ENCODE results near the gene TPPP3. TPM values are rescaled to one million over a fixed set of nuclear protein-coding genes. Genes with fewer than 3 reads are reported as not detected.
"Not testable (repeated sequence)": the region's sequence is repeated elsewhere in the genome, so short reads cannot be mapped to it uniquely, and the experiment has no call there.

TPPP3 gene
- total RNA-seq, 1 donor from 2014 or later = 0.10 TPM

GRCh38 chr16:67426022-67426421, 32.7 kb upstream of the TPPP3 start:
- no peak for DNase-seq (ENCODE audit: low read depth)

GRCh38 chr16:67425580-67425979, 32.3 kb upstream of the TPPP3 start:
- DNase-seq (ENCODE audit: low read depth) = no peak

- DNase-seq (ENCODE audit: low read depth) = no peak
Measured at GRCh38 chr16:67425061-67425460, 31.8 kb upstream of the TPPP3 start.

GRCh38 chr16:67424261-67424615, 30.9 kb upstream of the TPPP3 start:
- DNase-seq (ENCODE audit: low read depth) = no peak

- no peak for DNase-seq (ENCODE audit: low read depth)
Measured at GRCh38 chr16:67423611-67424260, 30.4 kb upstream of the TPPP3 start.

GRCh38 chr16:67423015-67423414, 29.7 kb upstream of the TPPP3 start:
- DNase-seq (ENCODE audit: low read depth) = no peak

- no peak for DNase-seq (ENCODE audit: low read depth)
Measured at GRCh38 chr16:67421030-67421429, 27.7 kb upstream of the TPPP3 start.

- no peak for DNase-seq (ENCODE audit: low read depth)
Measured at GRCh38 chr16:67419931-67420330, 26.6 kb upstream of the TPPP3 start.

GRCh38 chr16:67419502-67419901, 26.2 kb upstream of the TPPP3 start:
- no peak for DNase-seq (ENCODE audit: low read depth)

- DNase-seq (ENCODE audit: low read depth) = no peak
Measured at GRCh38 chr16:67417333-67418061, 24.2 kb upstream of the TPPP3 start.

- peak; percentile 44 for DNase-seq (ENCODE audit: low read depth)
Measured at GRCh38 chr16:67415872-67416793, 22.8 kb upstream of the TPPP3 start, which contains the start of gene ZDHHC1. Gene ZDHHC1, minus strand, starts transcription at chr16:67416477. Its CDS starts 8,702 bp downstream, at chr16:67407775.

GRCh38 chr16:67415421-67415820, 22.1 kb upstream of the TPPP3 start:
- DNase-seq (ENCODE audit: low read depth) = not testable (repeated sequence)

- DNase-seq (ENCODE audit: low read depth) = peak; percentile 30
Measured at GRCh38 chr16:67413978-67414911, 20.9 kb upstream of the TPPP3 start.

GRCh38 chr16:67412294-67412693, 19.0 kb upstream of the TPPP3 start:
- no peak for DNase-seq (ENCODE audit: low read depth)

- DNase-seq (ENCODE audit: low read depth) = no peak
Measured at GRCh38 chr16:67411339-67411738, 18.0 kb upstream of the TPPP3 start.

GRCh38 chr16:67409631-67410030, 16.3 kb upstream of the TPPP3 start:
- no peak for DNase-seq (ENCODE audit: low read depth)

- no peak for DNase-seq (ENCODE audit: low read depth)
Measured at GRCh38 chr16:67407788-67408452, 14.6 kb upstream of the TPPP3 start.

GRCh38 chr16:67407176-67407787, 14.0 kb upstream of the TPPP3 start:
- DNase-seq (ENCODE audit: low read depth) = no peak

GRCh38 chr16:67406111-67406971, 13.0 kb upstream of the TPPP3 start:
- DNase-seq (ENCODE audit: low read depth) = no peak

All from renal cortical epithelial cell (primary cell).